K562 (cell line): Measurements from ENCODE around the gene MARCHF3. TPM values are rescaled to one million over a fixed set of nuclear protein-coding genes. Genes with fewer than 3 reads are reported as not detected.

Experiments
- ADNP ChIP-seq: fragments of 200-800 bp; sonication (Bioruptor generic); IDR thresholded peaks from 2 replicates; pipeline ENCODE4 v1.6.1; 2016; ENCODE audit warnings: missing genetic modification characterization, missing compliant biosample characterization
- ARID1B ChIP-seq: fragments of 450-650 bp; IDR thresholded peaks from 2 replicates; pipeline ENCODE4 v1.6.1; 2016; ENCODE audit warnings: antibody characterized with exemption, mild to moderate bottlenecking, inconsistent platforms
- C11orf30 ChIP-seq: fragments of 450-650 bp; IDR thresholded peaks from 2 replicates; pipeline ENCODE4 v1.6.1; 2016; ENCODE audit warnings: low read depth, mild to moderate bottlenecking
- CREM ChIP-seq: IDR thresholded peaks from 2 replicates; pipeline ENCODE4 v1.6.1; 2014; ENCODE audit warnings: antibody characterized with exemption, low read depth
- CTBP1 ChIP-seq: fragments of 450-650 bp; IDR thresholded peaks from 2 replicates; pipeline ENCODE4 v1.6.1; 2016; ENCODE audit warnings: borderline replicate concordance
- EGR1 ChIP-seq: fragments of 450-650 bp; conservative IDR thresholded peaks from 2 replicates; pipeline ENCODE4 v1.6.1; 2017; ENCODE audit warnings: mild to moderate bottlenecking
- HDAC1 ChIP-seq, 2 experiments: fragments of 450-650 bp; IDR thresholded peaks; 2 replicates each; pipeline ENCODE4 v1.6.1; 2016 to 2017; ENCODE audit warnings: inconsistent platforms in 1 of 2, mild to moderate bottlenecking in 1 of 2, moderate library complexity in 1 of 2
- HMGN3 ChIP-seq: IDR thresholded peaks from 2 replicates; pipeline ENCODE4 v1.6.1; 2011; ENCODE audit warnings: borderline replicate concordance, low read depth, mild to moderate bottlenecking, mixed read lengths, low read length; ENCODE audit not compliant: insufficient read length; ENCODE audit errors: extremely low read depth
- MCM2 ChIP-seq: fragments of 450-650 bp; IDR thresholded peaks from 2 replicates; pipeline ENCODE4 v1.6.1; 2017; ENCODE audit warnings: low read depth, mild to moderate bottlenecking
- POLR2AphosphoS5 ChIP-seq: IDR thresholded peaks from 2 replicates; pipeline ENCODE4 v1.6.1; 2011; ENCODE audit warnings: mild to moderate bottlenecking, low read depth, low read length, moderate library complexity; ENCODE audit not compliant: control insufficient read depth, insufficient read depth
- POLR3G ChIP-seq: IDR thresholded peaks from 2 replicates; pipeline ENCODE4 v1.6.1; 2011; ENCODE audit not compliant: insufficient read length, insufficient replicate concordance; ENCODE audit errors: extremely low read depth
- RBM25 ChIP-seq: fragments of 200-400 bp; formaldehyde crosslinking; IDR thresholded peaks from 2 replicates; pipeline ENCODE4 v1.6.1; 2018; ENCODE audit warnings: low read length, low read depth, moderate library complexity; ENCODE audit not compliant: severe bottlenecking
- RCOR1 ChIP-seq, 2 experiments: IDR thresholded peaks; 2 replicates each; pipeline ENCODE4 v1.6.1; 2012; ENCODE audit warnings: low read depth in 2 of 2, low read length in 2 of 2, borderline replicate concordance in 1 of 2, improper control_type of control experiment in 1 of 2
- SAP30 ChIP-seq: fragments of 200-600 bp; sonication (generic); IDR thresholded peaks from 2 replicates; pipeline ENCODE4 v1.6.1; 2012; ENCODE audit warnings: borderline replicate concordance, low read depth, mild to moderate bottlenecking, moderate library complexity, low read length, control low read depth, inconsistent platforms; ENCODE audit not compliant: insufficient read depth, poor library complexity, severe bottlenecking
- ZFP36 ChIP-seq: fragments of 150-350 bp; IDR thresholded peaks from 2 replicates; pipeline ENCODE4 v1.6.1; 2018; ENCODE audit warnings: low read length, low read depth; ENCODE audit not compliant: partially characterized antibody
- ZNF445 ChIP-seq: fragments of 250-450 bp; sonication (Bioruptor Pico); IDR thresholded peaks from 2 replicates; pipeline ENCODE4 v1.4.0; 2020; ENCODE audit warnings: low read depth, mild to moderate bottlenecking, moderate library complexity
- ZNF507 ChIP-seq: conservative IDR thresholded peaks from 2 replicates; pipeline ENCODE4 v1.6.1; 2017; ENCODE audit warnings: missing genetic modification characterization, missing compliant biosample characterization
- ZNF699 ChIP-seq: fragments of 250-450 bp; sonication (Bioruptor Pico); IDR thresholded peaks from 2 replicates; pipeline ENCODE4 v1.8.0; 2021; ENCODE audit warnings: mild to moderate bottlenecking, moderate library complexity; ENCODE audit not compliant: insufficient replicate concordance
- polyA plus RNA-seq, 8 experiments: library from polyadenylated mRNA; depleted of rRNA in 4 of 8; stranded (reverse) in 5 of 8; unstranded in 3 of 8; fragments of >200 nt; fragmentation: Nextera tagmentation in 2 of 8; fragmentation: Illumina TruSeq in 1 of 8; extraction: Ambion mirVana in 2 of 8; extraction: Trizol in 1 of 8; gene quantifications; 2 replicates each; pipeline versions ENCODE4 v1.2.1 to v1.2.3, GENCODE V29; 2011 to 2014; ENCODE audit warnings: inconsistent platforms in 1 of 8, missing spikeins in 1 of 8
- total RNA-seq, 7 experiments: library from RNA; depleted of rRNA in 6 of 7; stranded (reverse); fragments of >200 nt in 6 of 7; fragmentation: Illumina TruSeq in 2 of 7; extraction: Trizol in 2 of 7; gene quantifications; 2 replicates each; pipeline versions ENCODE4 v1.2.1 to v1.2.3, GENCODE V29; 2011 to 2021; ENCODE audit warnings: low replicate concordance in 1 of 7
- TF ChIP-seq, protein P1 (sequence below): IDR thresholded peaks from 2 replicates; pipeline ENCODE4 v1.6.1; 2014; ENCODE audit warnings: antibody characterized with exemption
- TF ChIP-seq, protein P2 (sequence below): sonication (generic); formaldehyde crosslinking; IDR thresholded peaks from 2 replicates; pipeline ENCODE4 v1.8.0; 2022; ENCODE audit warnings: mild to moderate bottlenecking, low read depth, missing genetic modification reagents
- TF ChIP-seq, protein P3 (sequence below): fragments of 250-450 bp; sonication (Bioruptor Pico); IDR thresholded peaks from 2 replicates; pipeline ENCODE4 v1.5.0; 2020; ENCODE audit warnings: mild to moderate bottlenecking, borderline replicate concordance
- TF ChIP-seq, protein P4 (sequence below): sonication (generic); formaldehyde crosslinking; IDR thresholded peaks from 2 replicates; pipeline ENCODE4 v1.8.1; 2022; ENCODE audit warnings: missing genetic modification reagents

The MARCHF3 gene
- total and polyA plus RNA-seq, 9 of the 15 experiments (the other 6 are each of a cell fraction or from before 2014, with no cell fraction given): 5.6 to 37.4 (median 16.5) TPM

DNA sequence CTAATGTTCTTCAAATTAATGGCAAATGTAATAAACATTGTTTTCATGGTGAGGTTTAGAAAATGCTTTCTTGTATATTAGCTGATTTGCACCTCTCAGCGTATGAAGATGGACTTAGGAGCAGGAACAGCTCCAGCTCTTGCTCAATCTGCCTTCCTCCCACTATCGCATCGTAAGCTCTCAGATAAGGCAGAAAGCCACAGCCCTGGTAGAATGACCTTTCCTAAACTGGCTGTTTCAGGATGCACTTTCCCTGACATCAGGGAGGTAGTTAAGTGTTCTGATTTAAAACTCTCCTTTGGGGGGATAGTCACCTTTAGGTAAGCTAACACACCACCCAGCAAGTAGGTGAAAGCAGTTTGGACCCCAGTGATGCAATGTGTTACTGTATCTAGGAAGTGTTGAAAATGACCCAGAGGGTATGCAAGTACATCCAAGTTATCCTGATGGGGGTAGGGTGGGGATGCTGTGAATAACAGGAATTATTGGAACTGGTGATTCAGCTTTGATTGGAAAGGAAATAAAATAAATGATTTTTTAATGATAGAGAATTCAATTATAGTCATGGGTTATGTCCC, 181.2 kb downstream of the MARCHF3 start (continued):
- peak; percentile 54 for TF ChIP-seq ARID1B
- TF ChIP-seq, protein P1, sequence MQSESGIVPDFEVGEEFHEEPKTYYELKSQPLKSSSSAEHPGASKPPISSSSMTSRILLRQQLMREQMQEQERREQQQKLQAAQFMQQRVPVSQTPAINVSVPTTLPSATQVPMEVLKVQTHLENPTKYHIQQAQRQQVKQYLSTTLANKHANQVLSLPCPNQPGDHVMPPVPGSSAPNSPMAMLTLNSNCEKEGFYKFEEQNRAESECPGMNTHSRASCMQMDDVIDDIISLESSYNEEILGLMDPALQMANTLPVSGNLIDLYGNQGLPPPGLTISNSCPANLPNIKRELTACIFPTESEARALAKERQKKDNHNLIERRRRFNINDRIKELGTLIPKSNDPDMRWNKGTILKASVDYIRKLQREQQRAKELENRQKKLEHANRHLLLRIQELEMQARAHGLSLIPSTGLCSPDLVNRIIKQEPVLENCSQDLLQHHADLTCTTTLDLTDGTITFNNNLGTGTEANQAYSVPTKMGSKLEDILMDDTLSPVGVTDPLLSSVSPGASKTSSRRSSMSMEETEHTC: no peak
- no peak for TF ChIP-seq MCM2
- TF ChIP-seq ZNF445 (CRISPR knock-in tag): no peak
- TF ChIP-seq, protein P2, sequence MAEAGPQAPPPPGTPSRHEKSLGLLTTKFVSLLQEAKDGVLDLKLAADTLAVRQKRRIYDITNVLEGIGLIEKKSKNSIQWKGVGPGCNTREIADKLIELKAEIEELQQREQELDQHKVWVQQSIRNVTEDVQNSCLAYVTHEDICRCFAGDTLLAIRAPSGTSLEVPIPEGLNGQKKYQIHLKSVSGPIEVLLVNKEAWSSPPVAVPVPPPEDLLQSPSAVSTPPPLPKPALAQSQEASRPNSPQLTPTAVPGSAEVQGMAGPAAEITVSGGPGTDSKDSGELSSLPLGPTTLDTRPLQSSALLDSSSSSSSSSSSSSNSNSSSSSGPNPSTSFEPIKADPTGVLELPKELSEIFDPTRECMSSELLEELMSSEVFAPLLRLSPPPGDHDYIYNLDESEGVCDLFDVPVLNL (CRISPR knock-in tag): no peak
- TF ChIP-seq RCOR1 (IDR thresholded peaks at IDR 0.05; ENCODE audit: borderline replicate concordance in 1 of 2, low read depth in 2 of 2, low read length in 2 of 2): peak in 1 of 2 experiments; percentile 95; a peak in 2 of 4 replicates
- TF ChIP-seq C11orf30: no peak
- no peak for TF ChIP-seq EGR1
- no peak for TF ChIP-seq HMGN3
- no peak for TF ChIP-seq SAP30
- no peak for TF ChIP-seq POLR2AphosphoS5
- TF ChIP-seq CTBP1: peak; percentile 68; the same call in 1 of the 2 replicates
- TF ChIP-seq POLR3G: no peak
- no peak for TF ChIP-seq RBM25
- no peak for TF ChIP-seq ZFP36
- TF ChIP-seq ZNF507: no peak
- TF ChIP-seq ADNP (tag): no peak
- no peak for TF ChIP-seq ZNF699 (CRISPR knock-in tag)
- peak; percentile 49; the same call in 1 of the 2 replicates for TF ChIP-seq CREM
- TF ChIP-seq, protein P3, sequence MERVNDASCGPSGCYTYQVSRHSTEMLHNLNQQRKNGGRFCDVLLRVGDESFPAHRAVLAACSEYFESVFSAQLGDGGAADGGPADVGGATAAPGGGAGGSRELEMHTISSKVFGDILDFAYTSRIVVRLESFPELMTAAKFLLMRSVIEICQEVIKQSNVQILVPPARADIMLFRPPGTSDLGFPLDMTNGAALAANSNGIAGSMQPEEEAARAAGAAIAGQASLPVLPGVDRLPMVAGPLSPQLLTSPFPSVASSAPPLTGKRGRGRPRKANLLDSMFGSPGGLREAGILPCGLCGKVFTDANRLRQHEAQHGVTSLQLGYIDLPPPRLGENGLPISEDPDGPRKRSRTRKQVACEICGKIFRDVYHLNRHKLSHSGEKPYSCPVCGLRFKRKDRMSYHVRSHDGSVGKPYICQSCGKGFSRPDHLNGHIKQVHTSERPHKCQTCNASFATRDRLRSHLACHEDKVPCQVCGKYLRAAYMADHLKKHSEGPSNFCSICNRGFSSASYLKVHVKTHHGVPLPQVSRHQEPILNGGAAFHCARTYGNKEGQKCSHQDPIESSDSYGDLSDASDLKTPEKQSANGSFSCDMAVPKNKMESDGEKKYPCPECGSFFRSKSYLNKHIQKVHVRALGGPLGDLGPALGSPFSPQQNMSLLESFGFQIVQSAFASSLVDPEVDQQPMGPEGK (CRISPR knock-in tag): no peak
- TF ChIP-seq, protein P4, sequence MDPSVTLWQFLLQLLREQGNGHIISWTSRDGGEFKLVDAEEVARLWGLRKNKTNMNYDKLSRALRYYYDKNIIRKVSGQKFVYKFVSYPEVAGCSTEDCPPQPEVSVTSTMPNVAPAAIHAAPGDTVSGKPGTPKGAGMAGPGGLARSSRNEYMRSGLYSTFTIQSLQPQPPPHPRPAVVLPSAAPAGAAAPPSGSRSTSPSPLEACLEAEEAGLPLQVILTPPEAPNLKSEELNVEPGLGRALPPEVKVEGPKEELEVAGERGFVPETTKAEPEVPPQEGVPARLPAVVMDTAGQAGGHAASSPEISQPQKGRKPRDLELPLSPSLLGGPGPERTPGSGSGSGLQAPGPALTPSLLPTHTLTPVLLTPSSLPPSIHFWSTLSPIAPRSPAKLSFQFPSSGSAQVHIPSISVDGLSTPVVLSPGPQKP: no peak
- TF ChIP-seq HDAC1 (IDR thresholded peaks at IDR 0.05): 0 out of 4 replicates have a peak, but pooled peaks of 1 of the 2 experiments have one; percentile 30
